HG03565 (cell line): Measurements from ENCODE around the gene DNAH12.
"Not testable (repeated sequence)": the region's sequence is repeated elsewhere in the genome, so short reads cannot be mapped to it uniquely, and the experiment has no call there.

ENCODE experiments used
- ATAC-seq: cut with Tn5 transposase; IDR thresholded peaks from one replicate; pipeline ENCODE4 v1.9.1; 2021; ENCODE audit warnings: mild to moderate bottlenecking, moderate library complexity; ENCODE audit not compliant: unreplicated experiment

DNAH12 gene

DNA sequence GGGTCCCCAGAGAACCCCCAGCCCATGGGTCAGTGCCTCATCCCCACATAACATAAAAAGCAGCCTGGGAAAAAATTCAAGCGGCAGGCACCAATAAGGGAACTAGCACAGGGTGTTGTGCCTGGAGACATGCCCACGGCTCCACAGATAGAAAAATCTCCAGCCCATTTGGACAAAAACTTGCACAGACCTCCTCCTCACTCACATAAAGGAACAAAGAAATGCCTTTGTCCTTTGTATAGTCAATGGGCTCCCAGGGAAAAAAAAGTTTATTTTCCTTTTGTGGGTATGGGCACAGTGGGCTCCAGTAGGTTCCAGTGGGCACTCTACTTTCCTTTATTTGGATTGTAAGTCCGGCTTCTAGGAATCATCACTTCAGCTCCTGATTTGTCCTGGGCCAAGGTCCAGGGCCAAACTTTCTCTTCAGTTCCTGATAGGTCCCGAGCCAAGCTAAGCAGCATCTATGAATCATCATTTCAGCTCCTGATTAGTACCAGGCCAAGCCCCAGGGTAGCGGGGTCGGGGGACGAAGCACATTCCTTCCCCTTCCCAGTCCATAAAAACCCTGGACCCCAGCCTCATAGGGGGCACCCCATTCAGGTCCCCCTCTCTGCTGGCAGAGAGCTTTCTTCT, 1.6 kb upstream of the DNAH12 start:
- ATAC-seq: no peak

DNA sequence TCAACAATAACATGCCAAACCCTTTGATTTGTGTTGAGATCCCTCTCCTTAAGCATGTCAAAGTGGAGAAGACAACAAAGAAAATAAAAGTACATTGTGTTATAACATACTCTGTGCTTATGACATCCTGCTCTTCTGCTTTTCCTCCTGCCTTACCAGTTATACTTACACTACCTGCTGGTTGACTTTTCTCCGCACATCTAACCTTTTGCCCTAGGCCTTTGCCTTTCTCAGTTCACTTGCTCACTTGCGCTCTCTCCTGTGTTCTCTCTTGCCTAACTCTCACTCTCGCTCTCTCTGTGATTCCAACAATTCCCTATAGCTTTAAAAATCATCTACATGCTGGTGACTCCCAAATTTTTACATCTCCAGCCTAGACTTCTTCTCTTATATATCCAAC, 5.7 kb downstream of the DNAH12 start:
- no peak for ATAC-seq

DNA sequence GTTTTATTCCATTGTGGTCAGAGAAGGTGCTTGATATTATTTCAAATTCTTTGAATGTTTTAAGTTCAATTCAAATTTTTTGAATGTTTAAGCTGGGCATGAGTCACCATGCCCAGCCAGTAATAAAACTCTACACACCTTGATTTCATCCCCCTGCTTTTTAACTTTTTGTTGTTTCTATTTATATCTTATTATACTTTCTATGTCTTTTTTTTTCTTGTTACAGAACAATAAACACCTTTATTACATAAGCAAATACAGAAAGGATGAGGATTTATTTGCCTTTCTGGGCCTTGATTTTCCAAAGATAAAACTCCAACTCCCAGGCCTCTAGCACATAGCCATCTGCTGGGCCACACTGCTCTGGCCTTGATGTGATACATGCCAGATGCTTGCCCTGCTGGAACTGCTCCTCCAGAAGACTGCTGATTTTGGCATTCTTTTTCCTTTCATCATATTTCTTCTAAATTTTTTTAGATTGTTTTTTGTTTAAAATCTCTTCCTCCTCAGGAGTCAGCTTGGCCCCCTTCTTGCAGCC, 14.0 kb downstream of the DNAH12 start:
- ATAC-seq: no peak

DNA sequence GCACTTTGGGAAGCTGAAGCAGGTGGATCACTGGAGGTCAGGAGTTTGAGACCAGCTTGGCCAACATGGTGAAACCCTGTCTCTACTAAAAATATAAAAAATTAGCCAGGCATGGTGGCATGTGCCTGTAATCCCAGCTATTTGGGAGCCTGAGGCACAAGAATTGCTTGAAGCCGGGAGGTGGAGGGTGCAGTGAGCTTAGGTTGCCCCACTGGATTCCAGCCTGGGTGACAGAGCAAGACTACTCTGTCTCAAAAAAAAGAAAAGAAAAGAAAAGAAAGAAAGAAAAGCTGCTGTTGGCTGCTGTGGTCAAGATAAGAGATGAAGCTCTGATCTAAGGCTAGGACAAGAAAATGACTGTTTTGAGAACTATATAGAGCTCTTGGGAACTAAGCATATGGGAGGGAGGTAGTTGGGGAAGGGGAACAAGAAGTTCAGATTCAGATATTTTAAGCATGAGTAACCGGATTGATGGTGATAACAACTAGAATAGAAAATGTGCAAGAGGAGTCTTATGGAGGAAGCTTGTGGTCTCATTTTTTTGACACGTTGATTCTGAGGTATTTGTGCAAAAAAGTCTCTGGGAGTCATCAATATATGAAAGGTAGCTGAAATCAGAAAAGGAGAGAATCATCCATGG, 25.7 kb downstream of the DNAH12 start:
- ATAC-seq: no peak

DNA sequence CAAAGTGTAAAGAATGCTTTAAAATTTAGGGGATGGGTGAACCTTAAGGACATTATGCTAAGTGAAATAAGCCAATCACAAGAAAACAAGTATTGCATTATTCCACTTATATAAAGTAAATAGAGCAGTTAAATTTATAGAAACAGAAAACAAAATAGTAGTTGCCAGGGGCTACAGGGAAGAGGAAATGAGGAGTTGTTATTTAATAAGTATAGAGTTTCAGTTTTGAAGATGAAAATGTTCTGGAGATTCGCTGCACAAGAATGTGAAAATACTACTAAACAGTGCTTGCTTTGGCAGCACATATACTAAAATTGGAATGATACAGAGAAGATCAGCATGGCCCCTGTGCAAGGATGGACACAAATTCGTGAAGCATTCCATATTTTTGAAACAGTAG, 32.0 kb downstream of the DNAH12 start:
- ATAC-seq: no peak

DNA sequence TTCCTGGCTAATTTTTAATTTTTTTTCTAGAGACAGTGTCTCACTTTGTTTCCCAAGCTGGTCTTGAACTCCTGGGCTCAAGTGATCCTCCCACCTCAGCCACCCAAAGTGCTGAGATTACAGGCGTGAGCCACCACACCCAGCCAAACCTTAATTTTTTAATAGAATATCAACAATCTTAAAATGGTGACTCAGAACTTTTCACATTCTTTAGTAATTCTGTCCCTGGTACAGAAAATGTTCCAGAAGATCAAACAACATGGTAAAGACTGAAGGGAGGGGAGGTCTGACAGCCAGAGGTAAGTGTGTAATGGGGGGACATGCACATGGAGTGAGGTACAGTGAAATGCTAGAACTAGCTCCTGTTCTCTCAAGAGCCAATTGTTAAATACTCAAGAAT, 38.2 kb downstream of the DNAH12 start:
- no peak for ATAC-seq

DNA sequence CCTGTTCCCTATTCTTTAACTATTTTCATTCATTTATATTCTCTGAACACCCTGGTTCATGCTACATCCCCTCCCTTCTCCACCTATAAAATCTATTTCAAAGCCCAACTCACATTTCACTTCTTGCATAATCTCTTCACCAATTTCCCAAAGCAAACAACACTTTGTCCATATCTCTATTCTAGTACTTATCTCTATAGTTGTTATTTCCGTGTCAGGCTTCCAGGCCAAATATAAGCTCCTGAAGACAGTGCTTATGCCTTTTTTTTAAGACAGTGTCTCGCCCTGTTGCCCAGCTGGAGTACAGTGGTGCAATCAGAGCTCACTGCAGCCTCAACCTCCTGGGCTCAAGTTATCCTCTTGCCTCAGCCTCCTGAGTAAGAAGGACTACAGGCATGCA, 43.6 kb downstream of the DNAH12 start:
- ATAC-seq: no peak

DNA sequence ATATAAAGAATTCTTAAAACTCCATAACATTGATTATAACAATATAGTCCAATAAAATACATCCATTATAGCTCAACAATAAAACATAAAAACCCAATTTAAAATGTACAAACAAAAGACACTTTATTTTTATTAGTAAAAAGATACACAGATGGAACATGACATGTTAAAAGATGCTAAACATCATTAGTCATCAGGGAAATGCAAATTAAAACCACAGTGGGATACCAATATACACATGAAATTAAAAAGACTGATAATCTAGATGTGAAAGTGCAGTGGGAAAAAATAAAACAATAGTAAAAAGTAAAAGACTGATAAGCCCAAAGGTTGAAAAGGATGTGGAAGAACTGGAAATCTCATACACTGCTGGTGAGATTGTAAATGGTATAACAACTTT, 46.2 kb downstream of the DNAH12 start:
- no peak for ATAC-seq

DNA sequence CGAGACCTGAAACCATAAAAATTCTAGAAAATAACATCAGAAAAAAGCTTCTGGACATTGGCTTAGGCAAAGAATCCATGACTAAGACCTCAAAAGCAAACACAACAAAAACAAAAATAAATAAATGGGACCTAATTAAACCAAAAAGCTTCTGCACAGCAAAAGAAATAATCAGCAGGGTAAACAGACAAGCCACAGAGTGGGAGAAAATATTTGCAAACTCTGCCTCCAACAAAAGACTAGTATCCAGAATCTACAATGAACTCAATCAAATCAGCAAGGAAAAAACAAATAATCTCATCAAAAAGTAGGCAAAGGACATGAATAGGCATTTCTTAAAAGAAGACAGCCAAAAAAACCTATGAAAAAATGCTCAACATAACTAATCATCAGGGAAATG, 59.6 kb downstream of the DNAH12 start:
- ATAC-seq: no peak

DNA sequence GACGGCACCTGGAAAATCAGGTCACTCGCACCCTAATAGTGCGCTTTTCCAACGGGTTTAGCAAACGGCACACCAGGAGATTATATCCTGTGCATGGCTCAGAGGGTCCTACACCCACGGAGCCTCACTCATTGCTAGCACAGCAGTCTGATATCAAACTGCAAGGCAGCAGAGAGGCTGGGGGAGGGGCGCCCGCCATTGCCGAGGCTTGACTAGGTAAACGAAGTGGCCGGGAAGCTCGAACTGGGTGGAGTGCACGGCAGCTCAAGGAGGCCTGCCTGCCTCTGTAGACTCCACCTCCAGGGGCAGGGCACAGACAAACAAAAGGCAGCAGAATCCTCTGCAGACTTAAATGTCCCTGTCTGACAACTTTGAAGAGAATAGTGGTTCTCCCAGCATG, 67.0 kb downstream of the DNAH12 start:
- not testable (repeated sequence) for ATAC-seq

DNA sequence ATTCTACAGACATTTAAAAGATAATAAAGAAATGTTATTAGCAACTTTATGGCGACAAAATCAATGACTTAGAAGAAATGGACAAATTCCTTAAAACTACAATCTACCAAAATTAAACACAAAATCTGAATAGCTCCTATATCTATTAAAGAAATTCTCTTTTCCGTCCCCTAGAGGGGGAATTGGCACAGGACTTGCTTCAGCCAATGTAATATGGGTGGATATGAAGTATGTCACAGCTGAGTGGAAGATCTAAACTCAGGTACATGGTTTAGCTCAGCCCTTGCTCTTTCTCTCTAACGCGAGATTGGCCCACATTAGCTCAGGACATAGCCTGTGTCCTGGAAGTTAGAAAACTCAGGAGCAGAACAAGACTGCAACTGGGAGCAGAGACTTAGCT, 79.3 kb downstream of the DNAH12 start:
- ATAC-seq: no peak

DNA sequence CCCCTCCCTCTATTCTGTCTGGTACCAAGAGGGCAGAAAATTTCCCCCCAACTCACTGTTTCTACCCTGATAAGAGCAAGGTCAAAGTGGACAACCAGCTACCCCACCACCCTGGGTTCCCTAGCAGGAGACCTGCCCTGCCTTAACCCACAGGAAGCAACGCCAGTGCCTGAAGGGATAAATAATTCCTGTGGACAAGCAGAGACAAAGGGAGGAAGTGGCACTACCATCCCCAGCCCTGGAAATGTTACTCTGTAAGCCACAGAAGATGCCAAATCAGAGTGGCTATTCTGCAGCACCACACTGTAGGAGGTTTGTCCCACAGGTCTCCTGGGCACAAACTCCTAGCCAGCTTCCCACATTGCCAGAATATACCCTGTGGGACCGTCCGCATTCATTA, 80.1 kb downstream of the DNAH12 start:
- no peak for ATAC-seq

DNA sequence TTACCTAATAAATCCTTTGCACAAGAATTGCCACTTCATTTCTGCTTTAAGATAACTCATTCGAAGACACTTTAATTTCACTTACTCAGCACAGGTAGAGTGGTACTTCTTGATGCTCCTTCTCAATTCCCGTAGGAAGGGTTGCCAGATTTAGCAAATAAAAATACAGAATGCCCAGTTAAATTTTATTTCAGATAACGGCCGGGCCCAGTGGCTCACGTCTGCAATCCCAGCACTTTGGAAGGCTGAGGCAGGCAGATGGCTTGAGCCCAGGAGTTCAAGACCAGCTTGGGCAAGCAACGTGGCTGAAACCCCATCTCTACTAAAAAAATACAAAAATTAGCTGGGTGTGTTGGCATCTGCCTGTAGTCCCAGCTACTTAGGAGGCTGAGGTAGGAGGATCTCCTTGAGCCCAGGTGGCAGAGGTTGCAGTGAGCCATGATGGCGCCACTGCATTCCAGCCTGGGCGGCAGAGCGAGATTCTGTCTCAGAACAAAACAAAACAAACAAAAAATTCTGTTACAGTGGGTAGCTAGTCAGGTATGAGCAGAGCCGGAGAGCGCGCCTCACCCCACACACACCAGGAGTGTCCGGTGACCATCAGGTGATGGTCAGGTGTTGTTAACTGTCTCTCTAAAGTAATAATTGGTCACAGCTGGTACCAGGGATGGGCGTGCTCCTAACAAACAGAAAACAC, 92.8 kb downstream of the DNAH12 start:
- no peak for ATAC-seq

DNA sequence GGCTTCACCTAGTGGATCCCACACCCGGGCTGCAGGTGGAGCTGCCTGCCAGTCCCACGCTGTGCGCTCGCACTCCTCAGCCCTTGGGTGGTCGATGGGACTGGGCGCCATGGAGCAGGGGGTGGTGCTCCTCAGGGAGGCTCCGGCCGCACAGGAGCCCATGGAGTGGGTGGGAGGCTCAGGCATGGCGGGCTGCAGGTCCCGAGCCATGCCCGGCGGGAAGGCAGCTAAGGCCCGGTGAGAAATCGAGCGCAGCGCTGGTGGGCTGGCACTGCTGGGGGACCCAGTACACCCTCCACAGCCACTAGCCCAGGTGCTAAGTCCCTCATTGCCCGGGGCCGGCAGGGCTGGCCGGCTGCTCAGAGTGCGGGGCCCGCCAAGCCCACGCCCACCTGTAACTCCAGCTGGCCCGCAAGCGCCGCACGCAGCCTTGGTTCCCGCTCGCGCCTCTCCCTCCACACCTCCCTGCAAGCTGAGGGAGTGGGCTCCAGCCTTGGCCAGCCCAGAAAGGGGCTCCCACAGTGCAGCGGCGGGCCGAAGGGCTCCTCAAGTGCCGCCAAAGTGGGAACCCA, 94.8 kb downstream of the DNAH12 start:
- ATAC-seq: not testable (repeated sequence)

DNA sequence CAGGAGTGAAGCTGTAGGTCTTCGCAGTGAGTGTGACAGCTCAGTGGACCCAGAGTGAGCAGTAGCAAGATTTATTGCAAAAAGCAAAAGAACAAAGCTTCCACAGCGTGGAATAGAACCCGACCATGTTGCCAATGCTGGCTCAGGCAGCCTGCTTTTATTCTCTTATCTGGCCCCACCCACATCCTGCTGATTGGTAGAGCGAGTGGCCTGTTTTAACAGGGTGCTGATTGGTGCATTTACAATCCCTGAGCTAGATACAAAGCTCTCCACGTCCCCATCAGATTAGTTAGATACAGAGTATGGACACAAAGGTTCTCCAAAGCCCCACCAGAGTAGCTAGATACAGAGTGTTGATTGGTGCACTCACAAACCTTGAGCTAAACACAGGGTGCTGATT, 95.7 kb downstream of the DNAH12 start:
- not testable (repeated sequence) for ATAC-seq

DNA sequence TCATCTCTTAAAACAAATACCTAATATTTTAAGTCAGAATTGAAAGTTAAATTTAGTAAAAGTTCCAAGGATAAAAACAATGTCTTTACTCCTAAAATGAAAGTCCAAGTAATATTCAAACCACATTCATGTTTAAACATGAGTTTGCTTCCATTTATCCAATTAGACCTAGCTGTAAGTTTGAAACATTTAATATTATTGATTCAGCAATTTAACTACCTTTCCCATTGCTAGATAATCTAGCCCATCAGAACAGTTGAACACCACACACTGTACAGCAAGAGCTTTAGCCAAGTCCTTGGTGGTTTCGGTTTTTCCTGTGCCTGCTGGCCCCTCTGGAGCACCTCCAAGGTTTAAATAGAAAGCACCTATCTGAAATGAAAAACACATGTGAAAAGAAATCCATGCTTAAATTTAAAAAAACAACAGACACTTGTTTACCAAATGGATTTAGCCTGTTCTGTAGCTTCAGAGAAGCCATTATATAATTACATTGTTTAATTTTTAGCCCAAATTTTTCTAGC, 97.8 kb downstream of the DNAH12 start:
- ATAC-seq: no peak

DNA sequence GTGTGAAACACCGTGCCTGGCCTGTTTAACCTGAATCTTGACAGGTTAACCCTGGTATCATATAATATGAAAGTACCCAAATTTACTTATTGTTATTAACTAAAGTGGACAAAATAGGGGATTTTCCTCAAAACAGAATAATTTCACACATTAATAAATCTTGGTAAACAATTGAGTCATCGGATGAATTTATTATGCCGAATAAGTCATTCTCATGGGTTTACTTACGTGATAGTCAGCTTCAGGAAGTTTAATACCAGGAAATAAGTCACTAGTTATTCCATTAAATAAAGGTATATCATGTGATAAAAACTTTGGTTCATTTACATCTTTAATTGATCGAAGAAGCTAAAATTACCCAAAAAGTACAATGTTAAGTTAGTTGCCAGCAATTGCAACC, 99.7 kb downstream of the DNAH12 start:
- ATAC-seq: no peak

DNA sequence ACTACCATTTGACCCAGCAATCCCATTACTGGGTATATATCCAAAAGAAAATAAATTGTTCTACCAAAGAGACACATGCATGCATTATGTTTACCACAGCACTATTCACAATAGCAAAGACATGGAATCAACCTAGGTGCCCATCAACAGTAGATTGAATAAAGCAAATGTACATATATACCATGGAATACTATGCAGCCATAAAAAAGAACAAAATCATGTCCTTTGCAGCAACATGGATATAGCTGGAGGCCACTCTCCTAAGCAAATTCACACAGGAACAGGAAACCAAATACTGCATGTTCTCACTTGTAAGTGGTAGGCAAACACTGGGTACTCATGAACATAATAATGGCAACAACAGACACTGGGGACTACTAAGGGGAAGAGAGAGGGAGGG, 104.0 kb downstream of the DNAH12 start:
- ATAC-seq: not testable (repeated sequence)

DNA sequence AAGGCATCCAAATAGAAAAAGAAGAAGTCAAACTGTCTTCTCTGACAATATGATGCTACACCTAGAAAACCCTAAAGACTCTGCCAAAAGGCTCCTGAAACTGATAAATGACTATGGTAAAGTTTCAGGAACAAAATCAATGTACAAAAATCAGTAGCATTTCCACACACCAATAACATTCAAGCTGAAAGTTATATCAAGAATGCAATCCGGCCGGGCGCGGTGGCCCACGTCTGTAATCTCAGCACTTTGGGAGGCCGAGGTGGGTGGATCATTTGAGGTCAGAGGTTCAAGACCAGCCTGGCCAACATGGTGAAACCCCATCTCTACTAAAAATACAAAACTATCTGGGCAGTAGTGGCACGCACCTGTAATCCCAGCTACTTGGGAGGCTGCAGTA, 105.7 kb downstream of the DNAH12 start:
- peak; percentile 48 for ATAC-seq

DNA sequence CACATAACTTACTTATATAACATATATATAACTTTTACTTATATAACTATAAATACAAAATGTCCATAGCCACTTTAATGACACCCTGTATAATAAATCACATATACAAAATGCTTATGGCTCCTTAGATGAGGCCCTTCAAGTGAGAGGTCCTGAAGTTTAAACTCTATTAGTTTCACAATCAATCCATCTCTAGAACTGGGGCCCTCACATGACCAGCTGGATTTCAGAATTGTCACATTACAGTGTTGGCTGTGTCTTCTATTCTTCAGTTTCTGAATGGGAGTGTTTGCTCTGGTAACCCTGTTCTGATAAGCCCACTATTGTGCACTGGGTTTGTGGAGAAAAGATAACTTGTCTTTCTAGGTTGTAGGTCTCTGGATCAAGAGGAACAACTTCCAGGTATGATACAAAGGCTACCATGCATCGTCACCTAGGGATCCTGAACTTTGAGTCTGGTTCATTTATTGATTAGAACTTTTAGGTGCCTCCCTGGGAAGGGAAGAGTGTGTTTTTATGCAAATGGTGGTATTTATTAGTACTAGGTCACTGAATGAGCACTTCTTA, 107.9 kb downstream of the DNAH12 start:
- ATAC-seq: no peak

DNA sequence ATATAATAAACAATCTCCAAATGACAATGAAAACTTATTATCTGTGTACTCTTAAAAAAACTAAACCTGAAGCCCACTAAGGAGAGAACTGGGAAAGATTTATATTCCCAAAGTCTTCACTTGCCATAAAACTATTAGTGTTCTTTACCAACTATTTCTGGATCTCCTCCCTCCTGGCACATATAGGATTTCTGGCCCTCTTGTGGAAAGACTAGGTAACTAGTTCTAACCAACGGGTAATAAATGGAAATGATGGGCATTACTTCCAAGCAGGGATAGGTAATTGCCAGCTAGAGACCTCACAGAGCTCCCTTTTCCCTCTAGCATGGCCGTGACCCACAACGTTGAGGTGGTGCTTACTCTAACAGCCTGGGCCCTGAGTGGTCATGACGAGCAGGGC, 110.1 kb downstream of the DNAH12 start:
- ATAC-seq: no peak
